ENCODE data around the gene THSD4.
"Not testable (repeated sequence)": the region's sequence is repeated elsewhere in the genome, so short reads cannot be mapped to it uniquely, and the experiment has no call there.

Gene THSD4

DNA sequence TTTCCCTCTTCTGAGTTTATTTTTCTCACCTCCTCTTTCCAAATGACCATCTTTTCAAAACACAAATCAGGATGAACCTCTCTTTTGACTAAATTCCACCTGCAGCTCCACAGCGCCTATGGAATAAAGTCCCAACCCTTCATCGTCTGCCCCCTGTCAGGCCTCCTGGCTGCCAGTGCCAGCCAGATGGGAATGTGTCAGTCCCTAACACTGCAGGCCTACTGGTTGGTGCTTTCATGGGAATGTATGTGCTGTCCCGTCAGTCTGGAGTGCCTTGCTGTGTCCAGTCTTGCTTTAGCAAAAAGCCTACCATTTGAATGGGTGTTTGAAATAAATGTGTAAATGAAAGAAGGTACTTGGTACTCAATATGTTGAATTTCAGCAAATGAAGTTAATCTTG, 310.1 kb downstream of the THSD4 start:
- no peak for DNase-seq (ENCODE audit: low read depth in 2 of 2)

- DNase-seq (ENCODE audit: low read depth in 2 of 2): no peak
Measured at GRCh38 chr15:71426792-71427191, 311.5 kb downstream of the THSD4 start.

DNA sequence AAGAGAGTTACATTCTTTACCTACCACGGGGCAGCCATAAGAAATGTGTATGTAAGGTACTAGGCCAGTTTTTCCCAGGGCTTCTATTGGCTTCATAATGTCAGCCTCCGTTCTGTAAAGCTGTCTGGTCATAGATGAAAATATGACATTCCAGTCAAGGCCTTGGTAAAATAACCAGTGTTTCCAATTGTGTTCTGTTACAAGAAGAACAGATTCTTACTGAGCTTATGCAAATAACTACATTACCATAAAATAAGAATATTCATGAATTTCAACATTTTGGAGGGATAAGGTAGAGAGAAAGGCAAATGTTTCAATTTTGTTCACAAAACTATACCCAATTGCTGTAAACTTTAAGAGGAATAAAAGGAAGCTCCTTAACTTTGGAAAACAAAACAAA, 315.5 kb downstream of the THSD4 start:
- no peak for DNase-seq (ENCODE audit: low read depth in 2 of 2)

DNA sequence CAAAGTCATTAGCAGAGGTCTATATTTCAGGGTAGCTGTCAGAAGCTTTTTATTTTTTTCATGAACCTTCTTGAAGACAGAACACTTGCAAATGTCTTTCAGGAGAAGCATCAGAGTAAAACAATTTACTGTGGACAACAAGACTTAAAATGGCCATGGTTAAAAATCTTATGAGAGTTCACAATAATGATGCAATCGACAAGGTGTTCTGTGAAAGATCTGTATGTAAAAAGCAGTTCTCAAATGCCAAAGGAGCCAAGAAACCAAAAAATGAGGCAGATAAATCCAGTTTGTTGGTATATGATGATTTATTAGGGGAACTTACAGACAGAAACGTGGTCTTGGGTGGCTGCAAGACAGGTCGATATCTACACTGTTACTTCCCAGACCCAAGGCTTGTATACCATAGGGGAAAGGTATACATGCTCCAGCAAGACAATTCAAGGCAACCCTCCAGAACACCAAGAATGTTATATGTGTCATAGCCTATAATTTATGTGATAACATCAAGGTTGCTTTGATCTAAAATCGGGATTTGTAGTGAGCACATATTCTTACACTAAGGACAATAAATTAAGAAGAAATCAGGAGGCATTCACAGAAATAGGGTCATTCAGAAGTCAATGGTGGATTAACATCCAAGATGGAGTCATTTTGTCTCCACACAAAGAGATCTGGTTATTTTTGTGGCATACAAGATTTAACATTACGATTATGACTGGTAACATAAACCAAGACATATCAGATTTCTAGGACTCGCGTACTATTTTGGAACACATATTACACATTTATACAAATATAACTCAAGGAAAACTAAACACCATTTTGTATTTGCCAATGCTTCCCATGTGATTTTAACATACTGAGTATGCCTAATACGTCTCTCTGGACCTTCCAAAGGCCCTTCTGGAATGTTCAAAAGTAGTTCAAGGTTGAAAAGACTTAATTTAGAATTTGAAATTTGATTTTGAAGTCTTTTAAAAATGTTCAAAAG, 316.4 kb downstream of the THSD4 start:
- no peak for DNase-seq (ENCODE audit: low read depth in 2 of 2)

GRCh38 chr15:71433402-71433801, 318.1 kb downstream of the THSD4 start:
- no peak for DNase-seq (ENCODE audit: low read depth in 2 of 2)

- DNase-seq (ENCODE audit: low read depth in 2 of 2): no peak
Measured at GRCh38 chr15:71434774-71435173, 319.5 kb downstream of the THSD4 start.

GRCh38 chr15:71435552-71435951, 320.3 kb downstream of the THSD4 start:
- no peak for DNase-seq (ENCODE audit: low read depth in 2 of 2)

DNA sequence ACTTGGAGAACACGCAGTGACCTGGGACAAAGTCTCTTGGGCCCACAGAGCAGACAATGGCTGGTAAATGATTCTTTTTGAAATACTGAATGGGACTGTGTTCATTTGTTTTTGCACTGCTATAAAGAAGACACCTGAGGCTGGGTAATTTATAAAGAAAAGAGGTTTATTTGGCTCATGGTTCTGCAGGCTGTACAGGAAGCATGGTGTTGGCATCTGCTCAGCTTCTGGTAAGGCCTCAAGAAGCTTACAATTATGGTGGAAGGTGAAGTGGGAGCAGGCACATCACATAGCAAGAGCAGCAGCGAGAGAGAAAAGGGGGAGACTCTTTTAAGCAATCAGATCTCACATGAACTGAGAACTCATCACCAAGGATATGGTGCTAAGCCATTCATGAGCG, 321.6 kb downstream of the THSD4 start:
- DNase-seq (ENCODE audit: low read depth in 2 of 2): no peak

DNA sequence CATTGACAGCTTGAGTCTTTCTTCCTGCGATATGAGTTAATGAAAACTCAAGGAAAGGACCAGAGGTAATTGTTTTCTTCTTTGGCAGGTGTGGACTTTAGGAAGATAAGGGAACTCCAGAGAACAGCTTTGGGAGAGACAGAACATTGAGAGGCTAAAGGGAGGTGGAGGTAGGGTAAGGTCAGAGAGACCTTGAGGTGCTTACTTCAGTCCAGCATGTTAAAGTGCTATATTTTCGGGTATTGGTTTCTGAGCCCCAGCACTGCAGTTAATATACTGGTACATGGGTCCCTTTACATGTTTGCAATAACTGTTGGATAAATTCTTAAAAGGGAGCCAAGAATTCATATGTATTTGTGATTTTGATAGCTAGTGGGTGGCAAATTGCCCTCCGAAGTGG, 322.1 kb downstream of the THSD4 start:
- DNase-seq (ENCODE audit: low read depth in 2 of 2): no peak

DNA sequence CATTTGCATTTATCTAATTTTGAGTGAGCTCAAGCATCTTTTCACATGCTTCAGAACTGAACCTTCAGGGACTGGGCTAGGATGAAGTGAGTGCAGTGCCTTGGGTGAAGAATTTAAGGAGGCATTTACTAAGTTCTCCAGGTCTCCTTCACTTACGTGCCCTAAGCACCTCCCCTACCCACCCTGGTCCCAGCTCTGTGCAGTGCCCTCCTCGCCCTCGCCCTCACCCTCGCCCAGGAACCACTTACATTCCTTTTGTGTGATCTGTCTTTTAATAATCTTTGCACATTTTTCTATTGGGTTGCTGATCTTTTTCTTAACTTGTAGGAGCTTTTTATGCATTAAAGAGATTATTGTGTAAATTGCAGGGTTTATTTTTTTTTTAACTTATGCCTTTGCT, 322.6 kb downstream of the THSD4 start:
- no peak for DNase-seq (ENCODE audit: low read depth in 2 of 2)

GRCh38 chr15:71439478-71439877, 324.2 kb downstream of the THSD4 start:
- not testable (repeated sequence) for DNase-seq (ENCODE audit: low read depth in 2 of 2)

DNA sequence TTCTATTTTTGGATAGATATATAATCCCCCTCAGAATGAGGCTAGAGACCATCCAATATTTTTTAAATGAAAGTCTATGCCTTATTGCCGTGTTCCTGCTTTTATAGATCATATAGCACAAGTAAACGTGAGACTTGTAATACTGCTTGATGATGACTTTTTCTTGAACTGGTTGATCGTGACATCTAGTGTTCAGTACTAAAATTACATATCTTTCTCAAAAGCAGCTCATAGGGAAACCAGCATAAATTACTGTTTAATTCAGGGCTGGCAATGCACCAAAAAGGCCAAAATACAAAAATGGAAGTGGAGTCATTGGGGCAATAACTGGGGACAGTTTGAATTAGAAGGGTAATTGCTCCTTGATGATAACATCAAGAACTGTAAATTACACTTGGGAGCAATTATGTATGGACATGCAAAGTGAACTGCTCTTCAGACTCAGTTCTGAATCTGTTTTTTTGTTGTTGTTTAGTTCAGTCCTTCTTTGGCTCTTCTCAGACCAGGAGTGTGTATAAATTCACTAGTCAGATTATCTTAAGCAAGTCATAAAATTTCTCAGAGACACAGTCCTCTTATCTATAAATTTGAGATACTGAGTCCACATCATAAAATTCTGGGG, 325.3 kb downstream of the THSD4 start:
- DNase-seq (ENCODE audit: low read depth in 2 of 2): peak; percentile 37 to 43

DNA sequence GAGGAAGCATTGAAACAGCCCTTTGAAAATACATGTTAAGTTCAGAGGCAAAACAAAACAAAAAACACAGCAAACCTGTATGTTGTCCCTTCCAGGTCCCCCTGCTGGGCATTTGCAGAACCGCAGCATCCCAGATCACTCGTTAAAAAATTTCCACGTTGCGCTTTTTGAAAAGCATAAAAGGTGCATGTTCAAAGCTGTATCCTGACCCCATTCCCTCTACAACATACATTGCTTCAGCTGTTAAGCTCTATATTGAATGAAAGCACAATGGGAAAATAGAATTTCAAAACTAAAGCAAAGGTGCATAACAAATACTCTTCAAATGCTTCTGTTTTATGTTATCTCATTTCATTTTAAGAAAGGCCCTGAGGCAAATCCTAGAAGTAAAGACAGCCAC, 328.3 kb downstream of the THSD4 start:
- DNase-seq (ENCODE audit: low read depth in 2 of 2): no peak

DNA sequence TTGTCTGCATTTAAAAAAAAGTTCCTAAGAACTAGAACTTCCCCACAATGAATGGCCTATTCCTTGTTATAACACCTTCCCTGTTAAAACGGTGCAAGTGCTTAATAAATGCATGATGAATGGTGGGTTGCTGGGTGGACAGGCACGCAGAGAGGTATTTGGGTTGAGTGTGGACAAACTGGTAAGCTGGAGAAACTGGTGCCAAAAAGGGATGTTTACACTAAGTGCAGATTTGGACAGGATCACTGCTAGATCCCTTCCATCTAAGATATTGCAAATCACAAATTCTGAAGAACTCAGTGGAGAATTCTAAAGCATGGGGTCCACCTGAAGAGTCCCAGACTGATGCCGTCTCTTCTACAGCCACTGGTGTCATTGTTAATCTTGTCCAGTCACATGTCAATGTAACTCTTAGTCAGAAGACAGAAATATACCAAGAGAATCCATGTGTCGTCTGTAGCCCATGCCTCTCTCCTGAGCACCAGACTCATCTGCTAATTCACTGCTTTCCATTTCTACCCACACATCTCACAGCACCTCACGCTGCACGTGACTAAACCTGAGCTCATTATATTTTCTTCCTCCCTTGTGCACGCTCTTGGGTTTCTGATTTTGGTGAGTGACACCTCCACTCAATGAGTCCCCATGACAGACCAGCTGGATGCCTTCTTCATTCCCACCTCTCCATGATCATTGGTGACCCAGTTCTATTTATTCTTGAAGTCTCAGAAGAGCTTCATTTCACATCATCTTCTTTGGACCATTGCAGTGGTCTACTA, 328.9 kb downstream of the THSD4 start:
- DNase-seq (ENCODE audit: low read depth in 2 of 2): no peak

- DNase-seq (ENCODE audit: low read depth in 2 of 2): no peak
Measured at GRCh38 chr15:71444866-71445590, 329.8 kb downstream of the THSD4 start.

GRCh38 chr15:71447328-71448250, 332.3 kb downstream of the THSD4 start:
- no peak for DNase-seq (ENCODE audit: low read depth in 2 of 2)

DNA sequence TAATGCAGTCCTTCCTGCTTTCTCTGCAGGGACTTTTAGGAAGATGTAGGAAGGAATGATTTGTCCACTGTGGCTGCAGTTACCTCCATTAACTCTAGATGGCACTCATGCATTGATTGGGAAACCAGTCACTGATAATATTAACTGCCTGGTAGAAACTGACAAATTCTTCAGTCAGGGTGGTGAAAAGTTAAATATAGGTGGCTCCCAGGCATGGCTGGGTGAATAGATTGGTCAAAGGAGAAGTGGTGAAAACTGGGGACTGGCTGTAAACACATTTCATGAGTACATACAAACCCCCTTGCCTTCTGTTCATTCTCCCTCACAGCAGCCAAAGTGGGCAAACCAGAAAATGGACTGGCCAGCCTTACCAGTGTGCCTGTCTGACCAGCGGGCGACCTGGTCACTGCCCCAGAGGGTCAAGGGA, 333.4 kb downstream of the THSD4 start:
- peak; percentile 33 for DNase-seq (ENCODE audit: low read depth in 2 of 2)

- no peak for DNase-seq (ENCODE audit: low read depth in 2 of 2)
Measured at GRCh38 chr15:71449363-71449762, 334.1 kb downstream of the THSD4 start.

GRCh38 chr15:71449956-71450355, 334.7 kb downstream of the THSD4 start:
- no peak for DNase-seq (ENCODE audit: low read depth in 2 of 2)

GRCh38 chr15:71451130-71451529, 335.9 kb downstream of the THSD4 start:
- DNase-seq (ENCODE audit: low read depth in 2 of 2): no peak

GRCh38 chr15:71452893-71453292, 337.6 kb downstream of the THSD4 start:
- no peak for DNase-seq (ENCODE audit: low read depth in 2 of 2)

Data from fibroblast of skin of left biceps (primary cell).